Epithelial cell of proximal tubule (primary cell): ENCODE data around the gene UNC13A. TPM values are rescaled to one million over a fixed set of nuclear protein-coding genes. Genes with fewer than 3 reads are reported as not detected.
A peak's percentile ranks its signal among the peaks of the same experiment; 100 is the strongest.

Experiments used
- DNase-seq: peaks from one replicate; pipeline ENCODE4 v3.0.0-alpha.2; 2011; ENCODE audit warnings: low read depth
- H3K4me3 ChIP-seq: 2 replicates; pipeline ENCODE4 v1.5.1; 2011; ENCODE audit warnings: low read depth, mild to moderate bottlenecking, low read length
- total RNA-seq: library from RNA; depleted of rRNA; stranded (reverse); fragments of >200 nt; gene quantifications from 2 replicates; pipeline ENCODE4 v1.2.3, GENCODE V29; 2015
- TF ChIP-seq, protein P1 (sequence below): conservative IDR thresholded peaks from 2 replicates; pipeline ENCODE4 v1.5.1; 2012; ENCODE audit warnings: low read depth, mild to moderate bottlenecking, low read length

UNC13A gene
- total RNA-seq, 1 donor from 2014 or later, result 0.06 TPM

DNA sequence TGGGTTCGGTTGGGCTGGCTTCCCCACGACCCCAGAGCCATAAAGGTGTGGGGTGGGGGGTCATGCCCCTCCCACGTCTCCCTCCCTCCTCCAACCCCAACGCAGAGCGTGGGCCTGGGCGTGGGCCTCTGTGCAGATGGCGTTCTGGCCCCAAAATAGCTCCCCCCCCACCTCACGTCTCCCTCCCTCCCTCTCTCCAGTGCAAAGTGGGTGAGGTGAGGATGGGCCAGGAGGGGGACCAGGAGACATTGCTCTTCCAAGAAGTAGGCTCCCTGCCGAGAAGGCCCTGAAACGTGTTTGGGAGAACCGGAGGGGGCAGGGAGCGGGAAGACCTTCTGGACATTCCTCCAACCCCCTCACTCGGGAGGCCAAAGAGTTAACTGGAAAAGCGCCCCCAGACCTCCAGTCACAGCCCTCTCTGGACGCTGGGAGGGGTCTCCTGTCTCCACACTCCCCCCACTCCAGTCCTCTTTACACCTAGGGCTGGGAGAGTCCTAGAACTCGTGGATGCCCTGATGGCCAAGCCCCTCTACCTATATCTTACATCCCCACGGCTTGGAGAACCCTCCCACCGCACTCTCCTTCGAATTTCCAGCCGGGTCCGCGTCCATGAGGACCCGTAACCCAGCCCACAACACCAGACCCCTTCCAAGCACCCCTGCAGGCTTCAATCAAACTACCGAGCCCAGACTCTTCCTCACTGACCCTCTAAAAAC, 855 bp downstream of the UNC13A start:
- TF ChIP-seq, protein P1, sequence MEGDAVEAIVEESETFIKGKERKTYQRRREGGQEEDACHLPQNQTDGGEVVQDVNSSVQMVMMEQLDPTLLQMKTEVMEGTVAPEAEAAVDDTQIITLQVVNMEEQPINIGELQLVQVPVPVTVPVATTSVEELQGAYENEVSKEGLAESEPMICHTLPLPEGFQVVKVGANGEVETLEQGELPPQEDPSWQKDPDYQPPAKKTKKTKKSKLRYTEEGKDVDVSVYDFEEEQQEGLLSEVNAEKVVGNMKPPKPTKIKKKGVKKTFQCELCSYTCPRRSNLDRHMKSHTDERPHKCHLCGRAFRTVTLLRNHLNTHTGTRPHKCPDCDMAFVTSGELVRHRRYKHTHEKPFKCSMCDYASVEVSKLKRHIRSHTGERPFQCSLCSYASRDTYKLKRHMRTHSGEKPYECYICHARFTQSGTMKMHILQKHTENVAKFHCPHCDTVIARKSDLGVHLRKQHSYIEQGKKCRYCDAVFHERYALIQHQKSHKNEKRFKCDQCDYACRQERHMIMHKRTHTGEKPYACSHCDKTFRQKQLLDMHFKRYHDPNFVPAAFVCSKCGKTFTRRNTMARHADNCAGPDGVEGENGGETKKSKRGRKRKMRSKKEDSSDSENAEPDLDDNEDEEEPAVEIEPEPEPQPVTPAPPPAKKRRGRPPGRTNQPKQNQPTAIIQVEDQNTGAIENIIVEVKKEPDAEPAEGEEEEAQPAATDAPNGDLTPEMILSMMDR, result no peak
- no peak for DNase-seq
- no peak overlapping the region for H3K4me3 ChIP-seq

DNA sequence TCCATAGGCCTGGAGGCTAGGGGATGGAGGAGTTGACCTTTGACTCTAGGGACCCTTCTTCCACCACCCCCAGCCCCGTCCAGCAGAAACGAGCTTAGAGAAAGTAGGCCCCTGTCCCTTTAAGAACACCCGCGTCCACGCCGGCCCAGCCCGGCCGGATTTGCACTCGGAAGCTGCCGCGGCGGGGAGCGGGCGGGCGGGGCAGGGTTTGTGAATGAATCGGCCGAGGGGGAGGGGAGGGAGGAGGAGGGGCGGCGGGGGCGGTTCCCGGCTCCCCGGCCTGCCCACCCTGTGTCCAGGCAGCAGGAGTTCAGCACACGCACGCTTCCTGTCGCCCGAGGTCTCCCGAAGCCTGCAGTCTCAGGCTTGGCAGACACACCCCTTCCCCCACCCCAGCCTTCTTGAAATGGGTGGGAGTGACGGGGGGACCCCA, 1.5 kb downstream of the UNC13A start:
- DNase-seq, result no peak
- peak overlapping the region; percentile 37 for H3K4me3 ChIP-seq

DNA sequence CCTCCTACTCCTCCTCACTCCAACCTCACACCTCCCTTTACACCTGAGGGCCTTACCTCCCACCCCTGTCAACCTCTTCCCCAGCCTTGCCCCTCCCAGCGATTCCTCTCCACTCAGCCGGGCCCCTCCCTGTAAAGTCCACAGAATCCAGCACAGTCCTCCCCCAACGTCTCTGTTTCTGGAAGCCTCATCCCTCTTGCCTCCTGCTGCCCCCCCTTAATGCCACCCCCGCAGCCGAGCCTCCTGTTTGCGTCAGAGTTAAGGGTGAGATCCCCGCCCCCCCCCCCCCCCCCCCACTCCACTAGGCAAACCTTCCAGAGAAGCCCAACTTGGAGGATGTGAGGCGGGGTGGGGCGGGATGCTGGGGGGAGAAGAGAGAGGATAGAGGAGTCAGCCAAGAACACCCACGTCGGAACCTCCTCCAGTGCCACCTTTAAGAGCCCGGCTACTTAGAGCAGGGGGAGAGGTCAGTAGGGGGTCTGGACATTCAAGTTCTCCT, 2.1 kb downstream of the UNC13A start:
- H3K4me3 ChIP-seq, result peak overlapping the region; percentile 37
- DNase-seq, result no peak
- TF ChIP-seq, protein P1, result no peak

More for the DNA sequence above, 1.5 kb downstream of the UNC13A start:
- TF ChIP-seq, protein P1, result no peak

DNA sequence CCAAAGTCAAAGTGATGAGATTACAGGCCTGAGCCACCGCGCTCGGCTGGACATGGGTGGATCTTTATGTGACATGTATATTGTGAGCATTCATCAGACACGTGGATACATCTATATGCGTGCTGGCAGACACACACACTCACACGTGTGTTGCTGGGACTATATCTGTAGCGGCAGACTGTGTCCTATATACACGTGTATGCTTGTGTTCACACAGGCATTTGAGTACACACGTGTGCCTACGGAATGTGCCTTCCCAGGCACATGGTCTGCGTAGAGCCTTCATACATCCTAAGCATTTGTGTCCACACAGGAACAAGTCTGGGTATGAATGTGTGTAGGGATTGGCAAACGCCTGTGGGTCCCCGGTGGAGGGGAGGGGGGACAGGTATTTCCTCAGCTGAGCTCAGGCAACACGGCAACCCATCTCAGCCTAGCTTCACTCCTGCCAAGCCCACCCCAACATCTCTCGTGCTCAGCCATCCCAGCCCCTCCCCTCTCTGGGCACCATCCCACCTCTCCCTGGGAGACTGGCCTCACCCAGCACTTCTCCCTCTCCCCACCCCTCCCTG, 2.6 kb downstream of the UNC13A start:
- no peak overlapping the region for H3K4me3 ChIP-seq
- TF ChIP-seq, protein P1, result no peak
- no peak for DNase-seq

DNA sequence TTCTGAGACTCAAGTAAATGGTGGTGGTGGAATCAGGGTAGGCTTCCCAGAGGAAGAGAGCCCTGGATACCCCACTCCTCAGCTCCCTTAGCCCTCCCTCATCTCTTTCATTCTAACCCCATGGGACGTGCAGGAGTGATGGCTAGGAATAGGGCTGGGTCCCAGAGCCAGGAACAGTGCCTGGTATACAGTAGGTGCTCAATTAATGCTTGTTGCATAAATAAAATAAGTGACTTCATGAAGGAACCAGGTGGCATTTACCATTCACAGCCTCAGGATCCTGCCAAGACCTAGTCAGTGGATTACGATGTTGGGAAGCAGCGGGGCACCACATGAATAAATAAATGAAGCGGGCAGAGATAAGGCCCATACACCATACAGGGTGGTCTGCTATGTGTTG, 3.9 kb downstream of the UNC13A start:
- DNase-seq, result no peak
- H3K4me3 ChIP-seq, result no peak overlapping the region
- TF ChIP-seq, protein P1, result no peak

DNA sequence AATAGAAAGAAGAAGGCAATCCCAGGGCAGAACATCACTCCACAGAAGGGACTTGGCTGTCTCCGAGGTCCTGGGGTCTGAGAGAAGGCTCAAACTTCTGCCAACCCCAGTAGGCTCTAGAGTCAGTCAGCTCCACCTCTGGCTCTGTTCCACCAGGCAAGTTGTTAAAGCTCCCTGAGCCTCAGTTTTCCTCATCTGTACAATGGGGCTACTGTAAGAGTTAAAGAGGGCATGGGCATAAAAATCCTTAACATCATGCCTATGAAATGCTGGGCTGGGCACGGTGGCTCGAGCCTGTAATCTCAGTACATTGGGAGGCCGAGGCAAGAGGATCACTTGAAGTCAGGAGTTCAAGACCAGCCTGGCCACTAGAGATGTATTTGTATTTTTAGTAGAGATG, 5.1 kb downstream of the UNC13A start:
- no peak for DNase-seq
- no peak overlapping the region for H3K4me3 ChIP-seq
- TF ChIP-seq, protein P1, result no peak
